Panc1 (cell line): ENCODE data around the gene TEX52. TPM values are rescaled to one million over a fixed set of nuclear protein-coding genes. Genes with fewer than 3 reads are reported as not detected.

ENCODE experiments used
- ATAC-seq: fragments of 200-7000 bp; cut with Tn5 transposase; 2 replicates; pipeline ENCODE4 v1.9.1; 2020; ENCODE audit warnings: mild to moderate bottlenecking, moderate library complexity
- BruUV-seq: library from RNA; stranded (reverse); fragments of 400-500 nt; replicated peaks from 2 replicates; lab custom pipeline; 2021; lab: Mats Ljungman, UMichigan
- CTCF ChIA-PET: fragments of 300-600 bp; sonication (Branson Sonifier 250); formaldehyde crosslinking; loops from one replicate; lab custom pipeline; 2022; ENCODE audit warnings: antibody characterized with exemption; lab: Charles Lee
- POLR2A ChIA-PET: fragments of 300-600 bp; sonication (Branson Sonifier 250); formaldehyde crosslinking; loops from one replicate; lab custom pipeline; 2022; ENCODE audit warnings: antibody characterized with exemption; lab: Charles Lee
- DNase-seq: peaks from one replicate; pipeline ENCODE4 v3.0.0-alpha.2; 2010; ENCODE audit warnings: low read depth, low spot score
- H3K27ac ChIP-seq: 2 replicates; pipeline ENCODE4 v1.5.1; 2011; ENCODE audit warnings: mild to moderate bottlenecking, low read length, inconsistent platforms
- H3K27me3 ChIP-seq: fragments of 200-500 bp; sonication (Bioruptor generic); 2 replicates; pipeline ENCODE4 v1.6.0; 2014; ENCODE audit warnings: low read length, inconsistent platforms; ENCODE audit not compliant: control insufficient read depth, insufficient read depth
- H3K36me3 ChIP-seq: fragments of 200-500 bp; sonication (Bioruptor generic); 2 replicates; pipeline ENCODE4 v1.5.1; 2014; ENCODE audit warnings: inconsistent platforms, mild to moderate bottlenecking, low read length, moderate library complexity; ENCODE audit not compliant: control insufficient read depth, insufficient read depth
- H3K4me1 ChIP-seq: 2 replicates; pipeline ENCODE4 v1.5.1; 2011; ENCODE audit warnings: inconsistent platforms, mild to moderate bottlenecking, low read length, moderate library complexity; ENCODE audit not compliant: control insufficient read depth, insufficient read depth
- H3K4me3 ChIP-seq, 2 experiments: 2 replicates each; pipeline ENCODE4 v1.5.1; 2011 to 2012; ENCODE audit warnings: low read depth in 2 of 2, low read length in 2 of 2, mild to moderate bottlenecking in 2 of 2, inconsistent platforms in 1 of 2, moderate library complexity in 1 of 2
- H3K9me3 ChIP-seq: fragments of 200-500 bp; sonication (Bioruptor generic); 2 replicates; pipeline ENCODE4 v1.5.1; 2014; ENCODE audit warnings: low read depth, mild to moderate bottlenecking, inconsistent platforms, low read length, moderate library complexity; ENCODE audit not compliant: control insufficient read depth, insufficient read depth
- POLR2AphosphoS5 ChIP-seq: IDR thresholded peaks from 2 replicates; pipeline ENCODE4 v1.6.1; 2012; ENCODE audit warnings: mild to moderate bottlenecking, low read depth, low read length, moderate library complexity
- SIN3A ChIP-seq: IDR thresholded peaks from 2 replicates; pipeline ENCODE4 v1.6.1; 2012; ENCODE audit warnings: low read depth, mild to moderate bottlenecking, low read length, moderate library complexity, borderline replicate concordance; ENCODE audit not compliant: insufficient read depth
- TCF7L2 ChIP-seq: IDR thresholded peaks from 2 replicates; pipeline ENCODE4 v1.6.1; 2011; ENCODE audit warnings: mild to moderate bottlenecking, low read depth, low read length, inconsistent platforms
- in situ Hi-C: cut with HindIII; loops from 2 replicates; pipeline ENCODE4 v1.10.0; 2016; ENCODE audit warnings: low sequenced_read_pairs, low pct_unique_long_range_greater_than_20kb
- intact Hi-C: fragments of 100-400 bp; cut with micrococcal nuclease; formaldehyde crosslinking; loops from one replicate; pipeline ENCODE4 v1.10.0; 2022; ENCODE audit not compliant: unreplicated experiment
- total RNA-seq: library from RNA; stranded (reverse); gene quantifications from one replicate; pipeline ENCODE4 v1.2.1, GENCODE V29; 2021; ENCODE audit not compliant: unreplicated experiment
- TF ChIP-seq, protein P1 (sequence below), 2 experiments: IDR thresholded peaks; 2 replicates each; pipeline ENCODE4 v1.6.1; 2011 to 2012; ENCODE audit warnings: low read depth in 2 of 2, control low read depth in 1 of 2, low read length in 1 of 2, mild to moderate bottlenecking in 1 of 2, moderate library complexity in 1 of 2; ENCODE audit not compliant: insufficient read depth in 1 of 2
- TF ChIP-seq, protein P2 (sequence below): fragments of 450-650 bp; IDR thresholded peaks from 2 replicates; pipeline ENCODE4 v1.5.1; 2017; ENCODE audit warnings: mild to moderate bottlenecking

The TEX52 gene
- total RNA-seq, 1 experiment from 2014 or later = not detected

DNA sequence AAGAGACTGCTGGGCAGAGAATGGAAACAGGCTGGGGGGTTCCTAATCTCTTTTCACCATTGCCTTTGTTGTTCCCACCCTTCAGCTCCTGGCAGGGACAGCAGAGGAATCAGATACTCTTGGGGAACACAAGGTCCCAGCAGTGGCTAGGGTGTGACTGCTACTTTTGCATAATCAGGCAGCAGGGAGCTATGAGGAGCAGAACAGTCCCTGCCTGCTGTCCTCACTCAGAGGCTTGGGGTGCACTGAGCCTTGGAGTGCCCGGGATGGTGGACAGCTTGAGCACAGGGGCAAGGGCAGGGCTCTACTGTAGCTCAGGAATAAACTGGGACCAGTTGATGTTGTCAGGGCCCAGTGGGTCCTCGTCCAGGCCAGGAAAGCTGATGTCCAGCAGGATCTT, 1.5 kb upstream of the TEX52 start:
- H3K4me3 ChIP-seq = no peak overlapping the region
- ChIA-PET POLR2A (no interaction called here), CTCF (no interaction called here)
- no peak for ATAC-seq
- no peak for DNase-seq
- no peaks in the 10 kb centered on the region for H3K27me3 ChIP-seq
- TF ChIP-seq TCF7L2 (no peak), POLR2AphosphoS5 (no peak), SIN3A (no peak)
- TF ChIP-seq, protein P1, sequence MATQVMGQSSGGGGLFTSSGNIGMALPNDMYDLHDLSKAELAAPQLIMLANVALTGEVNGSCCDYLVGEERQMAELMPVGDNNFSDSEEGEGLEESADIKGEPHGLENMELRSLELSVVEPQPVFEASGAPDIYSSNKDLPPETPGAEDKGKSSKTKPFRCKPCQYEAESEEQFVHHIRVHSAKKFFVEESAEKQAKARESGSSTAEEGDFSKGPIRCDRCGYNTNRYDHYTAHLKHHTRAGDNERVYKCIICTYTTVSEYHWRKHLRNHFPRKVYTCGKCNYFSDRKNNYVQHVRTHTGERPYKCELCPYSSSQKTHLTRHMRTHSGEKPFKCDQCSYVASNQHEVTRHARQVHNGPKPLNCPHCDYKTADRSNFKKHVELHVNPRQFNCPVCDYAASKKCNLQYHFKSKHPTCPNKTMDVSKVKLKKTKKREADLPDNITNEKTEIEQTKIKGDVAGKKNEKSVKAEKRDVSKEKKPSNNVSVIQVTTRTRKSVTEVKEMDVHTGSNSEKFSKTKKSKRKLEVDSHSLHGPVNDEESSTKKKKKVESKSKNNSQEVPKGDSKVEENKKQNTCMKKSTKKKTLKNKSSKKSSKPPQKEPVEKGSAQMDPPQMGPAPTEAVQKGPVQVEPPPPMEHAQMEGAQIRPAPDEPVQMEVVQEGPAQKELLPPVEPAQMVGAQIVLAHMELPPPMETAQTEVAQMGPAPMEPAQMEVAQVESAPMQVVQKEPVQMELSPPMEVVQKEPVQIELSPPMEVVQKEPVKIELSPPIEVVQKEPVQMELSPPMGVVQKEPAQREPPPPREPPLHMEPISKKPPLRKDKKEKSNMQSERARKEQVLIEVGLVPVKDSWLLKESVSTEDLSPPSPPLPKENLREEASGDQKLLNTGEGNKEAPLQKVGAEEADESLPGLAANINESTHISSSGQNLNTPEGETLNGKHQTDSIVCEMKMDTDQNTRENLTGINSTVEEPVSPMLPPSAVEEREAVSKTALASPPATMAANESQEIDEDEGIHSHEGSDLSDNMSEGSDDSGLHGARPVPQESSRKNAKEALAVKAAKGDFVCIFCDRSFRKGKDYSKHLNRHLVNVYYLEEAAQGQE (IDR thresholded peaks at IDR 0.05; ENCODE audit: insufficient read depth in 1 of 2, low read depth in 2 of 2, low read length in 1 of 2) = no peak
- TF ChIP-seq, protein P2, sequence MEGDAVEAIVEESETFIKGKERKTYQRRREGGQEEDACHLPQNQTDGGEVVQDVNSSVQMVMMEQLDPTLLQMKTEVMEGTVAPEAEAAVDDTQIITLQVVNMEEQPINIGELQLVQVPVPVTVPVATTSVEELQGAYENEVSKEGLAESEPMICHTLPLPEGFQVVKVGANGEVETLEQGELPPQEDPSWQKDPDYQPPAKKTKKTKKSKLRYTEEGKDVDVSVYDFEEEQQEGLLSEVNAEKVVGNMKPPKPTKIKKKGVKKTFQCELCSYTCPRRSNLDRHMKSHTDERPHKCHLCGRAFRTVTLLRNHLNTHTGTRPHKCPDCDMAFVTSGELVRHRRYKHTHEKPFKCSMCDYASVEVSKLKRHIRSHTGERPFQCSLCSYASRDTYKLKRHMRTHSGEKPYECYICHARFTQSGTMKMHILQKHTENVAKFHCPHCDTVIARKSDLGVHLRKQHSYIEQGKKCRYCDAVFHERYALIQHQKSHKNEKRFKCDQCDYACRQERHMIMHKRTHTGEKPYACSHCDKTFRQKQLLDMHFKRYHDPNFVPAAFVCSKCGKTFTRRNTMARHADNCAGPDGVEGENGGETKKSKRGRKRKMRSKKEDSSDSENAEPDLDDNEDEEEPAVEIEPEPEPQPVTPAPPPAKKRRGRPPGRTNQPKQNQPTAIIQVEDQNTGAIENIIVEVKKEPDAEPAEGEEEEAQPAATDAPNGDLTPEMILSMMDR = no peak
- H3K27ac ChIP-seq = no peak overlapping the region
- no peaks in the 10 kb centered on the region for H3K4me1 ChIP-seq
- intact Hi-C loops = no loop called here
- no peaks in the 10 kb centered on the region; the same call in none of the 2 replicates for H3K36me3 ChIP-seq
- no peaks in the 10 kb centered on the region for H3K9me3 ChIP-seq
- BruUV-seq = no TSS peak
- in situ Hi-C loops = no loop called here

DNA sequence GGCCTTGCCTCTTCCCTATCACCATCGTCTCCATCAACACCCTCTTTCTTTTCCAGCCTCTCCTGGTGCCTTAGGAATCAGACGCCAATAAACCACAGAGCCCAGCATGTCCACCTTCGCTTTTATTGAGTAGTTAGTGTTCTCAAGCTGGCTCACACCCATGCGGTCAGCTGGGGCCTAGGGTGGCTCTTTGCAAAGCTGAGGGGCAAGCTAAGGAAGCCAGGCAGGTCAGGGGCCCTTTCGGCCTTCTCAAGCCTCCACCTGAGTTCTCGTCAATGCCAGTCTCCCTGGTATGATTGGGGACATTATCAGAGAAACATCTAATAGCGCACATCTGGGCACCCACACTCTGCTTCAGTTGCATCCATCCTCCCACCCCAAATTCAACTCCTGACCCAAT, 737 bp upstream of the TEX52 start:
- no peaks in the 10 kb centered on the region for H3K27me3 ChIP-seq
- POLR2A ChIA-PET = no interaction called here
- no peaks in the 10 kb centered on the region for H3K4me1 ChIP-seq
- TF ChIP-seq, protein P2 = no peak
- TF ChIP-seq POLR2AphosphoS5 (no peak), TCF7L2 (no peak), SIN3A (no peak)
- TF ChIP-seq, protein P1 (IDR thresholded peaks at IDR 0.05; ENCODE audit: insufficient read depth in 1 of 2, low read depth in 2 of 2, low read length in 1 of 2) = no peak
- intact Hi-C loops (no loop called here), in situ Hi-C loops (no loop called here)
- no peaks in the 10 kb centered on the region for H3K9me3 ChIP-seq
- H3K36me3 ChIP-seq = no peaks in the 10 kb centered on the region; the same call in none of the 2 replicates
- no peak overlapping the region for H3K4me3 ChIP-seq
- CTCF ChIA-PET = no interaction called here
- ATAC-seq = peak; percentile 18; the same call in 1 of the 2 replicates
- H3K27ac ChIP-seq = no peak overlapping the region
- DNase-seq = no peak
- BruUV-seq = no TSS peak
